ENCODE results near the gene SPPL2B.

DNA sequence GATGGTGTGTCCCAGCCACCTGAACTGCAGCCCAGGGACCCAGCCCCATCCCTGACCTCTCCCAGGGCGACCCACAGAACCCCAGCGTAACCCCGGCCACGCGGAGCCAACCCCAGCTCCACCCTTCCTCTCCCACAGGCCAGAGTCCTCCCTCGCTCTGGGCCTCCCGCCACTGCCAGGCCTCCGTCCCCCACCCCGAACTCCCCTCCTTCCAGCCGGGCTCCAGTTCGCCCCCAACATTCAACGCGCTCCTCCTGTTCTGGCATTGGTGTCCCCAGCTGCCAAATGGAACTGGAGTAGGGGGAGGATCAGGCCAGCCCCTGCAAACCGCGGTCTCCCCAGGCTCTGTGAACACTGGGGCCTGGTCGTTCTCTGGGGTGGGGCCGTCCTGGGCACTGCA, 28.0 kb upstream of the SPPL2B start:
- TF ChIP-seq ZNF146 (CRISPR knock-in tag; IDR thresholded peaks at IDR 0.05; ENCODE audit: unreplicated experiment) (no peak), GATA2 (CRISPR knock-in tag; IDR thresholded peaks at IDR 0.05) (no peak), SP2 (IDR thresholded peaks at IDR 0.05; ENCODE audit: extremely low read depth, low read depth, low read length, poor library complexity, severe bottlenecking) (no peak), CHD4 (IDR thresholded peaks at IDR 0.05; ENCODE audit: insufficient read depth, insufficient replicate concordance, low read depth, low read length, poor library complexity, severe bottlenecking) (no peak), NR3C1 (CRISPR knock-in tag; IDR thresholded peaks at IDR 0.05) (no peak), CBX8 (IDR thresholded peaks at IDR 0.05; ENCODE audit: borderline replicate concordance, extremely low read depth, low read depth, low read length, poor library complexity, severe bottlenecking) (no peak)
- TF ChIP-seq, protein P1, sequence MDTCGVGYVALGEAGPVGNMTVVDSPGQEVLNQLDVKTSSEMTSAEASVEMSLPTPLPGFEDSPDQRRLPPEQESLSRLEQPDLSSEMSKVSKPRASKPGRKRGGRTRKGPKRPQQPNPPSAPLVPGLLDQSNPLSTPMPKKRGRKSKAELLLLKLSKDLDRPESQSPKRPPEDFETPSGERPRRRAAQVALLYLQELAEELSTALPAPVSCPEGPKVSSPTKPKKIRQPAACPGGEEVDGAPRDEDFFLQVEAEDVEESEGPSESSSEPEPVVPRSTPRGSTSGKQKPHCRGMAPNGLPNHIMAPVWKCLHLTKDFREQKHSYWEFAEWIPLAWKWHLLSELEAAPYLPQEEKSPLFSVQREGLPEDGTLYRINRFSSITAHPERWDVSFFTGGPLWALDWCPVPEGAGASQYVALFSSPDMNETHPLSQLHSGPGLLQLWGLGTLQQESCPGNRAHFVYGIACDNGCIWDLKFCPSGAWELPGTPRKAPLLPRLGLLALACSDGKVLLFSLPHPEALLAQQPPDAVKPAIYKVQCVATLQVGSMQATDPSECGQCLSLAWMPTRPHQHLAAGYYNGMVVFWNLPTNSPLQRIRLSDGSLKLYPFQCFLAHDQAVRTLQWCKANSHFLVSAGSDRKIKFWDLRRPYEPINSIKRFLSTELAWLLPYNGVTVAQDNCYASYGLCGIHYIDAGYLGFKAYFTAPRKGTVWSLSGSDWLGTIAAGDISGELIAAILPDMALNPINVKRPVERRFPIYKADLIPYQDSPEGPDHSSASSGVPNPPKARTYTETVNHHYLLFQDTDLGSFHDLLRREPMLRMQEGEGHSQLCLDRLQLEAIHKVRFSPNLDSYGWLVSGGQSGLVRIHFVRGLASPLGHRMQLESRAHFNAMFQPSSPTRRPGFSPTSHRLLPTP (IDR thresholded peaks at IDR 0.05; ENCODE audit: borderline replicate concordance, extremely low read depth, insufficient read length): no peak

All from K562 (cell line).